ENCODE data around the gene TUBG1.
A peak's percentile ranks its signal among the peaks of the same experiment; 100 is the strongest.
"Not testable (repeated sequence)": the region's sequence is repeated elsewhere in the genome, so short reads cannot be mapped to it uniquely, and the experiment has no call there.

TUBG1 gene

DNA sequence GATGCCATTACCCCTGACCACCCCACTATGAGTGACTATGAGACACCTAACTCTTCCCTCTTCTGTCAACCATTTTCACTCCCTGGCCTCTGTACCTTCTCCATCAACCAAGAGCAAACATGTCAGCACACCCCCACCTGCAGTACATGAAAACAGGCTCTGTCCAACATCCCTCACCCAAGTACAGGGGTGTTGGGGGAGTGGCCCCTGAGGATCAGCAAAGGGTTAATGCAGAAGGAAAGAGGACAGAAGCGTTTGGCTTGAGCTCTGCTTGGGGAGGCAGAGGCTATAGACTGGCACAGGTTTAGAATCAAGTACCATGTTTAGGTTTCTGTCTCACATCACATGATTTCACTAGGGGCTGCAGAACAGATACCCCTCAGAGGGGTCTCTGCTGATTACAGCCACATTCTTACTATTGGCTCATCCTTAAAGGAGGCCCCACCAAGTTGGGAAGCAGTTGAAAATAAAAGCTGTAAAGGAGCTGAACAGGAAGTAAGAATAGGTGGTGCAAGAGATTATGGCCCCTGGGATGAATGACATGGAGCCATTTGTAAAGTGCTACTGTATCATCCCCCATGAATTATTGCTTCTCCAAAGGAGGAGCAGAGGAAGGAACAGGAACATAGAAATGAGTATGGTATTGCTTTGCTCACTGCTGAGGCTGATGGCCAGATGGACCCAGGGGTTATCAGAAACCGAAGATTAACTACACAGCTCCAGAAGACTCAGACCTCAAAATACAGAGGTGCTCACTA, 29.5 kb upstream of the TUBG1 start:
- DNase-seq: no peak

DNA sequence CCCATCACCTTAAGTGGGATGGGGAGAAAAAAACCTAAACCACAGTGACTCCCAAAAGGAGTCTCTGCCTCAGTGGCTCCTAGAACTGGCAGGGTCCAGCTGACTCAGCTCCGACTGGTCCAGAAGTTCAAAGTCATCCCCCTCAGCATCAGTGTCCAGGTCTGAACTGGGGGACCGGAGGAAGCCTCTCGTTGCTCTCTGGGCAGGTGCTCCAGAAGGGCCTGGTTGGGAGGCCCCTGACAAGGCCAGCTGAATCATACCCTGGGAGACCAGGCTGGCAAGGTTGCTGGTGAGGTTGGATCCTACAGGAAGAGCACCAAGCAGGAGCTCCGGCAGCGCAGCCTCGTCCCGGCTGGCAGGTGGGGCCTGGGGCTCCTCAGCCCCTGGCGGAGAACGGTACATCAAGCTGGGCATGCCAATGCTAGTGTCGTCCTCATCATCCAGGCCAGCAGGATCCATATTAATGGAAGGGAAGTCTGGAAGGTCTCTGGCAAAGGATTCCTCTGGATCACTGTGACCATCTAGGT, 27.7 kb upstream of the TUBG1 start:
- no peak for DNase-seq

DNA sequence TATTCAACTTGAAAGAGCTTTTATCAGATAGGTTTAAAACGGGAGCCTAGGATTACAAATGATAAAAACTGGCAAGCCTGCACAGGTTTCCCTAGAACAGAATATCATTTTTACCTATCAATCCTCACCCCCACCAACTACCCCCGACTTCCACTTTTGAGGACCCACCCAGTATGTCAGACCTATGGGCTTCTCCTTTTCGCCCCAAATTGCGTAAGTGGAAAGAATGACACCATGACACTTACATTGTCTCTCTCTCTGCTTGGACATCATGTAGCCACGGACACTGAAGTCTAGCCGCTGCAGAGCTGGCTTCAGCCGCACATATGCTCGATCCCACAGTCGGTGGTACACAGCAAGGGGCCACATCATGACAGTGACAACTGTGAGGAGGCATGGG, 24.6 kb upstream of the TUBG1 start:
- no peak for DNase-seq

DNA sequence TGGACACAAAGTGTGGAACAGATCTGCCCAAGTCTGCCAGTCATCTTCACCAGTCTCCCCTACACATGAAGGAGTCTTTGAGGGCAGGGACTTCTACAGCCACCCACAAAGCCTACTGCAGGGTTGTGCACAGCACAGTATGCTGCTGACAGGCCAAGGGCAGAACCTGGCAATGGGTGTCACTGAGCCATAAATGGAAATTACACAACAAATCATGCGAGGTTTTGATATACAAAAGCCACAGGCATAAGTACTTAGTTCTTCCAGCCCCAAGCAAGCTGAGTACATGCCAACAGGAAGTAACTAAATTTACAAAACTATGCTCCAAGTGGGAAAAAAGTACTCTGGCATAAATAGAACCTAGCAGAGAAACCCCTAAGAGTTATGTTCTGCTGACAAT, 24.1 kb upstream of the TUBG1 start:
- DNase-seq: no peak

DNA sequence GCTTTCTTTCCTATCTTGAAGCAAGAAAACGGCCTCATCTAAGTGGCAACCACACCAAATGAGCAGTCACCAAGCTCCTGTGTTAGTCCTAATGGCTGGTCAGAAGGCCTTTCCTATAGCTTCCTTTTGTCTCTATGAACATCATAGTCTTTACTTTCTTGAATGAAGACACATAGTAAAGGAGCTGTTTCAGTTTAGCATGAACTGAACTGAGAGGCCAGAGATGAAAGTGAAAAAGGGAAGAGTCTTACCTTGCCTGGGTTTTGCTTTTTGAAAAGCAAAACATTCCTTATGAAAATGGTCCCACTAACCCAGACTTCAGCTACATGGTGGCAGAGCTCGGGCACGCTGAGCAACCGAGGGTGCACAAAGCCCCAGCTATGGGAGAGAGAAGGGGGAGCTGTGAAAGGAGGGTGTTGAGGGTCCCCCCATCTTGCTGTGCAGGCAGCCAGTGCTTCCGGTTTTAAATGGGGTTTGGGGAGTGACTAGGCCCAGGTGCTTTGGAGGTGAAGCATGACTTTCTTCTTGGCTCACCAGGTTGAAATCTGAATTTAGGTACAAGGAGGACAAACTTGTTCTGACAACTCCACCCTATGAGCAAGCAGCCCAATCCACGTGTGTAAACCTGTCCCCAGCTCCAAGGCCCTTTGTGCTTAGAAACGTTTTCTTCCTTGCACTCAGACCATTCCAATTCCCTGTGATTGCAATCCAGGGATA, 22.8 kb upstream of the TUBG1 start:
- DNase-seq: no peak

DNA sequence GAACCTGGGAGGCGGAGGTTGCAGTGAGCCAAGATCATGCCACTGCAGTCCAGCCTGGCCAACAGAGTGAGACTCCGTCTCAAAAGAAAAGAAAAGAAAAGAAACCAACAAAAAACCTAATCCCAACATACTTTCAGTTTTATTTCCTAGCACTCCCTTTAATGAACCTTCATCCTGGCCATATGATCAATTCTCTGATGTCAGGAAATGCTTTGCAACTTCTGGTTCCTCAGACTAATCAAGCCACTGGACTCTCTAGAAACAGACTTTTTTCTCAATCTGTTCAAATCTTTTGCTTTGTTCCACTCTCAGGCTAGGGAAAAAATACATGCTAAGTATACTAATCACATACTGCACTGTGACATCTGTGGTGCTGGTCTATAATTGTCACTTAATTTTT, 18.6 kb upstream of the TUBG1 start:
- DNase-seq: no peak

DNA sequence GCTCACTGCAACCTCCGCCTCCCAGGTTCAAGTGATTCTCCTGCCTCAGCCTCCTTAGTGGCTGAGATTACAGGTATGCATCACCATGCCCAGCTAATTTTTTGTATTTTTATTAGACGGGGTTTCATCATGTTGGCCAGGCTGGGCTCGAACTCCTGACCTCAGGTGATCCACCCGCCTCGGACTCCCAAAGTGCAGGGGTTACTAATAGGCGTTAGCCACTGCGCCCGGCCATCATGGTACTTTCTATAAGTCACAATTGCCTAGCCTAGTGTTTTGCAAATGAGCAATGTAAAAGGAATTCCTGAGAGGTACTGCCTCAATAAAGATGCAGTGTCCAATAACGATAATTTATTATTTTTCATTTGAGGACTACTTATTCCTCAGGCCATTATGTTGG, 18.1 kb upstream of the TUBG1 start:
- DNase-seq: no peak

DNA sequence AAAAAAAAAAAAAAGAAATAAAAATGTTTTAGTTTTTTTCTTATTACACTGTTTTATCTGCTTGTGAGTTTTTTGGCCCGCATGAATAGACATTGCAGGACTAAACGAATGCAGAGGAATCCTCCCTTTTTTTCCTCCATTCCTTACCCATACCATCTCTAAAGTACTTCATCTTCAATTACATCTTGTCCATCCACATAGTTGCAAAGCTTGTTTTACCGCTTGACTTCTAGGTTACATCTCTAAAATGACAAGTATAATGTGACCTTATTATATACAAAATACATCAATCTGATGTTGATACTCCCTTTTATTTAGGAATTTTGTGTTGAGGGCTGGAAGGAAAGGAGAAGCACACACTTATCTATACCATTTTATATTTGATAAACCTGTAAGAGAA, 13.1 kb upstream of the TUBG1 start:
- no peak for DNase-seq

DNA sequence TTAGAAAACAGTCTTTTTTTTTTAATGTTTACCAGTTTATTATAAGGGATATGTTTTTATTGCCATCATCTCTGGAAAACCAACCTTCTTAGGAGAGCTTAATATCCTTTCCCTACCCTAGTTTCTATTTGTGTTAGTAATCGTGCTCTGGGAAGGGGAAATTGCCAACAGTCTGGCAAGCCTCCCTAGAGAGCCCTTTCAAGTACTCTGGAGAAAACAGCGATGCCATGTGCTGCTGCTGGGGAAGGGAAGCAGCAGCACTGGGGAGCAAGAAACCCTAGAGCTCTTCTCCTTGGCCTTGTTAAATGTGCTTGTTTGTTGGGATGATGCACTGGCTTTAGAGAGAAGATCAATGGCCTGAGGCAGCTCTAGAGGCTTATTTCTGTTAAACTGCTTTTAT, 10.6 kb upstream of the TUBG1 start:
- no peak for DNase-seq

DNA sequence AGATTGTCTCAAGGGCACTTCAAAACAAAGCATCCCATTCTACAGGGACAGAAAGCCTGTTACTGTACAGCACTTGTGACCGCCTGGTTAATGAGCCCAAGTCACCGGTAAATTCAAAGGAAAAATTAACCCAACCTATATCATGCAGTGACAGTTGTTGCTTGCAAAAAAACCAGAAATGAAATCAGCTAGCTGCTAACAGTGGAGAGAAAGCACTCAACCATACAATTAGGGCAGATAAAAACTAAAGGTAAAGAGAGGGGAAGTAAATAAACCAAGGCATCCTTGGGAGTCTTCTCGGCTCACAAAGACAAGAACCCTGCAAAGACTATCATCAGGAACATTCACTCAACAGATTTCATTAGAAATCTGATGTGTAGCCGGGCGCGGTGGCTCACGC, 6.2 kb upstream of the TUBG1 start:
- no peak for DNase-seq

DNA sequence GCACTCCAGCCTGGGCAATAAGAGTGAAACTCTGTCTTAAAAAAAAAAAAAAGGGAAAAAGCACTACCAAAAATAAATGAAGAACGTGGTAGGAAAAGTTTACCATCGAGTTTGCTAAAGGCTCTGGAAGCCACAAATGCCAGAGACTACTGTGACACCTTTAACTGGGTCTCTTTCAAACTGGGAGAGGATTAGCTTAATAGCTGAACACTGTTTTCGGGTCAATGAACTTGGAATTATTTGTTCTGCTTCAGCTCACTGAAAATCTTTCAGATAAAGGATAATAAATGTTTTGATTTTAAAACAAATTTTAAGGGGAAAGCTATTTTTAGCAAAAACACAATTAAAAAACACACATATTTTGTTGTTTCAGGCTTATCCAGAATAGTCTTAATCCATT, 1.7 kb upstream of the TUBG1 start:
- no peak for DNase-seq

DNA sequence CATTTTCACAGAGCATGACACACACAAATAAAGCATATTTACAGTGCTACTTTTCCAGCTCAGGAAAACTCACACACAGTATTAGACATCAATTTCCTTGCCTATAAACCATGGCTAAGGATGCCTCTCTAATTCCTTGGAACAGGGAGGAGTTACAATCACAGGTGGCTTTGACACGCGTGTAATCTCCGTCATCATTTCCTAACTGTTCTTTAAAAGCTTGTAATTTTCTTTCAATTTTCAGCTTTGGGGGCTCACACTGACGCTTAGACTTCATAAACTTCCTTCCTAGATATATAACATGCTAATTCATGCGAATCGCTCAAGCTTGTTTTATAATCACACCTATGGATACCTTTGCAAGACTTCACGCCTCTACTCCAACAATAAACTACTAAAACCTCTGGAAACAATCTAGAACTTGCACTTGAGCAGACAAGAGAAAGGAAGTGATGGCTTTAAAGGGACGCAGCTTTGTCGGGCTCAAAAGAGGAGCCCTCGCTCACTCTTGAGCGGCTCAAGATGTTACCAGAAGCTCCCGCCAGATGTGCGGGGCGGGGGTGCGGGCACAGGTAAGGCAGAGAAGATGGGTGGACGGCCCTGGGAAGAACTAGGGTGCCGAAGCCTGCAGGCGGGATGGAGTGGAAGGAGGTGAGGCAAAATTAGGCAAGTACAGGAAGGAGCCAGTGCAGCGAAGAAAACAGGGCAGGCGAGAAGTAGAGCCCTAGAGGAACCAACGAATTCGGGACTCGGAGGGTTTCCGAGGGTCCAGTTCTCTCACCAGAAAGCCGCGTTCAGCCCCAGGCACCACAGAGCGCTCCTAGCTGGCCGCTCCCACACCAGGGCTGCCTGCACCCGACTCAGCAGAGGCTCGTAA, 940 bp upstream of the TUBG1 start:
- peak; percentile 29 for DNase-seq

DNA sequence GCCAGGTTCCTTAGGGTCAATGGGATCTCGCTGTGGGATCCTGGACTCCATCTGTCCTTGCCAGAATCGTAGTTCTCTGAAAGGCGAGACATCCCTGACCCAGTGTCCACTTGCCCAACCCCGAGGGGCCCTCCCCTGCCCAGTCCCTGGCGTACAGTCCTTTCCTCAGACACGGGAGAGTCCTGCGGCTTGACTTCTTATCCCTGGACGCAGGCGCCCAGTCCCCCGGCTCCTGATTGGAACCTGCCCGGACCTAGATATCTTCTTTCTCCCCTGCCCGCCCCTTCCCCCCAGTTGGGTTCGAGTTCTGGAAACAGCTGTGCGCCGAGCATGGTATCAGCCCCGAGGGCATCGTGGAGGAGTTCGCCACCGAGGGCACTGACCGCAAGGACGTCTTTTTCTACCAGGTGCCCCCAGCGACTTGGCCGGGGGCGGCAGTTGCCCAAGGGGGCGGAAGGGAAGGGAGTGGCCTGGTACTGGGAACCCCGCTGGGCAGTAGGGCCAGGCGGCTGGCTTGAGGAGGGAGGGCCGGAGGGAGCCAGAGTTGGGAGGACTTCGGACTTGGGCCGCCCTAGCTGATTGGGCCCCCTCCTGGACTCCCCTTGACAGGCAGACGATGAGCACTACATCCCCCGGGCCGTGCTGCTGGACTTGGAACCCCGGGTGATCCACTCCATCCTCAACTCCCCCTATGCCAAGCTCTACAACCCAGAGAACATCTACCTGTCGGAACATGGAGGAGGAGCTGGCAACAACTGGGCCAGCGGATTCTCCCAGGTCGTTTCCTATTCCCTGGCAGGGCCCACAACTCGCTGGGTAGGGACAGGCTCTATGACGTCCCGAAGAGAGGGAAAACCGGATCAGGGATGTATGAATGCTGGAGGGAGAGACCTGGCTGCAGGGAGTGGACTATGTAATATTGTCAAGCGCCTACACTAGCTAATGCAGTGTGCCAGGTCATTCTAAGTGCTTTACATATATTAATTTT, 625 bp downstream of the TUBG1 start:
- not testable (repeated sequence) for DNase-seq

DNA sequence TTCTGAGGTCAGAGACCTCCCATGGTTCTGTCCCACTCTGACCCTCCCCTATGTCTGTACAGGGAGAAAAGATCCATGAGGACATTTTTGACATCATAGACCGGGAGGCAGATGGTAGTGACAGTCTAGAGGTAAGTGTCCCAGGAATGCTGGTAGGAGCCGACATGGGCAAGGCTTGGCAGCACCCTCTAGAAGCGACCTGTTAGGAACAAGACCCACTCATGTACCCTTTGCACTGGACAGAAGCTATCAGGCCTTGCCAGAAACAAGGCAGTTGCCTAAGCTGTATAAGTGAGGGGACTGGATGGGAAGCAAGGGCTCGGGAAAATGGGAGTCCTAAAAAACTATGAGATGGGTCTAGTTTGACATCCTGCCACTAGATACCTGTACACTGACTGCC, 2.5 kb downstream of the TUBG1 start:
- no peak for DNase-seq

DNA sequence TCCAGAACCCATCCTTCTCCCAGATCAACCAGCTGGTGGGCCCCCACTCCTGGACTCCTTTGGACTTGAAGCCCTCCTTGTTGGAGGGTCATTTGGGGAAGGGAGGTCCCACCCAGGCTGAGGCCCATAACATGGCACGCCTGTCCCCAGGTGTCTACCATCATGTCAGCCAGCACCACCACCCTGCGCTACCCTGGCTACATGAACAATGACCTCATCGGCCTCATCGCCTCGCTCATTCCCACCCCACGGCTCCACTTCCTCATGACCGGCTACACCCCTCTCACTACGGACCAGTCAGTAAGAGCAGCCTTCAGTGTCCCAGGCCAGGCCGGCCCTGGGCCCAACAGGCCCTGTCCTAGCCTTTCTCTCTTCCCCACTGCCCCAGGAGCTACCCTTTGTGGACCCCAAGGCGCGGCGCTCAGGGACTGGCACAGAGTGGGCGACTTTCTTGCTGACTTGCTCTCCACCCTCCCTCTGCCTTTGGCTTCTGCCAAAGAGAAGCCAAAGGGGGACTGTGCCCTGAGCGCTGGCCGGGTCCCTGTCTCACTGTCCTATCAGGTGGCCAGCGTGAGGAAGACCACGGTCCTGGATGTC, 4.3 kb downstream of the TUBG1 start:
- no peak for DNase-seq

DNA sequence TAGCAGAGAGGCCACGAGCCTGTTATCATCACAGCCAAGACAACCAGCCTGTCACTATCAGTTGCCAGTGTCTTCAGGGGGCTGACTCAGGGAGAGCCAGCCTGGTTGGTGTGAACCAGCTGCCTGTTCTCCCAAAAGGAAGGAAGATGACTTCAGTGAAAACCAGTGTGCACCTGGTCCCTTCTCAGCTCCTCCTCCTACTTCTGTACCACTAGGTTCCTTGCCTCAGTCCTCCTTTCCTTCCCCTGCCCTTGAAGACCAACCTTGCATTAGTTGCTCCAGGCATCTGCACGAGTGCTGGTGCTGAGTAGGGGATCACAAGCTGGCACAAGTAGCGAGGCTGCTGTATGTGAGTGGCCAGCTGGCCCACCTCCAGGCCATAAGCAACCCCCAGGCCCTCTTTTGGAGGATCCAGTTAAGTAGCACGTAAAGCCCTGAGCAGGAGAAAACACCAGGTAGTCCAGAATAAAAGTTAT, 8.5 kb downstream of the TUBG1 start:
- no peak for DNase-seq

DNA sequence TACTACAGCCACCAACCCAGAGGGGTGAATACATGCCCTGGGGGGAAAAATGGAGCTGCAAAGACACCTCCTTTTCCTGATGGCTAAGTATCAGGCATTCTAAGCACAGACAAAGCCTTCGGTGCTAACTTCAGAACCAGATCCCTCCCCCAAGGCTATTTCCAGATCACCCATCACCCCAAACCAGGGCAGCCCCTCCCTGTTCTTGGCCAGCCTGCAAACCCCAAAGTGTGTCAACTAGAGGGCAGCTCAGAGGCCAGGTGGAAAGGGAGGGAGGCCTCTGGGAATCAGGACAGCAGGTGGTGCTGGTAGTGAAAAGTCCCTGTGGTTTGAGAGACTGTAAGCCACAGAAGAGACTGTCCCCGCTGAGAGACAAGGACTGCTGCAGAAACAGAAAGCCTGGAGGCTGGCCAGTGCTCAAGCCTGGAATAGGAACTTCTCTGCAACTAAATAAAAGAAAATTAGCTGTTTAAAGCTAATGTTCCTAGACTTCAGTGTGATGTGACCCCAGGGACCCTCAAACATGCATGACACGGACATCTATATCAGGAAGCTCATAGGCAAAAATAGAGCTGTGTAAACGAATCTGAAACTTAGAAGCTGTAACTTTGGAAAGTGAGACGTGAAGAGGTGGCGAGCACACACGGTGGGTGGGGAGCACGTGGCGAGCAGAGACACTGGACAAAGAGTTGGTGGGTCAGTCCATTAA, 9.1 kb downstream of the TUBG1 start:
- DNase-seq: peak; percentile 26

DNA sequence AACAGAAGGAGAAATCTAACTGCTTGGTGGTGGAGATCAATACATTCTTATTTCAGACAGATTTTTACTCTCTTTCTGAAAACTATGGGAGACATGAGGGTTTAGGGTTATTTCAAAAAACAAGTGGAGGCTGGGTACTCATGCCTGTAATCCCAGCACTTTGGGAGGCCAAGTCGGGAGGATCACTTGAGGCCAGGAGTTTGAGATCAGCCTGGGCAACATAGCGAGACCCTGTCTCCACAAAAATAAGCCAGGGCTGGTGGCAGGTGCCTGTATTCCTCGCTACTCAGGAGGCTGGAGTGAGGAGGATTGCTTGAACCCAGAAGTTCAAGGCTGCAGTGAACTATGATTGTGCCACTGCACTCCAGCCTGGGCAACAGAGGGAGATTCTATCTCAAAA, 12.5 kb downstream of the TUBG1 start:
- DNase-seq: not testable (repeated sequence)

DNA sequence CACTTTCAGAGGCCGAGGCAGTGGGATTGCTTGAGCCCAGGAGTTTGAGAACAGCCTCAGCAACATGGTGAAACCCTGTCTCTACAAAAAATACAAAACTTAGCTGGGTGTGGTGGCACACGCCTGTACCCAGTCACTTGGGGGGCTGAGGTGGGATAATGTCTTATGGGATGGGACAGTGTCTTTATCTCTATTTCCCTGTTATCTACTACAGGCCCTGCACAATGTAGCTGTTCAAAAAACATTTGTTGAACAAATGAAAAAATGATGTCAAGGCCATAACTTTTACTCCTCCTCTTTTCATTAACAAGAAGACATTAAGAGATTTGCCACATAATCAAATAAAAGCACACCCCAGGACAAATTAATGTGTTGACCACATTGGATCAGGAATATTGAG, 13.8 kb downstream of the TUBG1 start:
- no peak for DNase-seq

DNA sequence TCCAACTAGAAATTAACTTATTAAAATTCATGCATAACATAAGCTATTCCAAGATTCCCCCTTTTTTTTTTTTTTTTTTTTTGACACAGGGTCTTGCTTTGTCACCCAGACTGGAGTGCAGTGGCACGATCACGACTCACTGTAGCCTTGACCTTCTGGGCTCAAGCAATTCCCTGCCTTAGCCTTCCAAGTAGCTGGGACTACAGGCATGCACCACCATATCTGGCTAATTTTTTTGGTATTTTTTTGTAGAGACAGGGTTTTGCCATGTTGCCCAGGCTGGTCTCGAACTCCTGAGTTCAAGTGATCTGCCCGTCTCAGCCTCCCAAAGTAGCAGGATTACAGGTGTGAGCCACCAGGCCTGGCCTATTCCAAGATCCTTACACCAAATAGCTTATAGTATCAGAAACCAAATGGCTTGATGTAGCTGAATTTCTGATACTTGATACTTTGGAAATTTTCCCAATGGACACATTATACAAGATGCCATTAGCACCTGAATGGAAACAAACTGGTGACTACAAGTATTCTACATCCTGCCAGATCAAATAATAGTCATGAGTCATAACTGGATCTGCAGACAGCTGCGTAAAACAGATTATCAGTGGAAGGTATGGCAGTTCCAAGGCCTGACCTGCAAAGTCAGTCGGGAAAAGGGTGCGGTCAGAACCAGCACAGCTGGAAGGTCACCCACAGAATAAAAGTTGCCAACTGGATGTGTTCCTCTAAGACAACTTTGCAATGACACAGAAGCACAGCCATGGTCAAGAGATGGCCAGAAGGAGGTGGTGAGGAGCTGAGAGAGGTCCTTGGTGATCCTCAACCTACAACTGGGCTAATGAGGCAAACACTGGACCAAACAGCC, 14.5 kb downstream of the TUBG1 start:
- DNase-seq: no peak
